ENCODE results near the gene NHLRC4.

The NHLRC4 gene

GRCh38 chr16:554640-555365 is 12.0 kb upstream of the NHLRC4 start:
- no peak for DNase-seq

GRCh38 chr16:555528-556473 is 11.0 kb upstream of the NHLRC4 start:
- DNase-seq, result no peak

- DNase-seq, result no peak
Observed at GRCh38 chr16:556474-557173, 10.2 kb upstream of the NHLRC4 start.

GRCh38 chr16:557463-558297 is 9.1 kb upstream of the NHLRC4 start:
- DNase-seq, result no peak

- no peak for DNase-seq
Observed at GRCh38 chr16:558298-559020, 8.3 kb upstream of the NHLRC4 start.

GRCh38 chr16:559021-559380 is 7.8 kb upstream of the NHLRC4 start:
- DNase-seq, result no peak

GRCh38 chr16:559411-560203 is 7.2 kb upstream of the NHLRC4 start:
- DNase-seq, result no peak

GRCh38 chr16:560204-560700 is 6.6 kb upstream of the NHLRC4 start, which contains the start of gene PRR35:
Gene PRR35 (plus strand): TSS chr16:560394. CDS start chr16:563295, 2,901 bp downstream.
- DNase-seq, result no peak

- DNase-seq, result no peak
Observed at GRCh38 chr16:560701-561412, 5.9 kb upstream of the NHLRC4 start.

- DNase-seq, result no peak
Observed at GRCh38 chr16:561413-561794, 5.4 kb upstream of the NHLRC4 start.

- no peak for DNase-seq
Observed at GRCh38 chr16:561957-562938, 4.6 kb upstream of the NHLRC4 start.

- DNase-seq, result no peak
Observed at GRCh38 chr16:563072-563644, 3.6 kb upstream of the NHLRC4 start.

- DNase-seq, result no peak
Observed at GRCh38 chr16:564690-565418, 2.0 kb upstream of the NHLRC4 start.

GRCh38 chr16:565419-566330 is 1.1 kb upstream of the NHLRC4 start:
- no peak for DNase-seq

GRCh38 chr16:567373-568256 is 810 bp downstream of the NHLRC4 start:
- no peak for DNase-seq

All from suppressor macrophage treated with lipopolysaccharide for 4 hours (primary cell).